Measurements from ENCODE around the gene MYO5B. TPM values are rescaled to one million over a fixed set of nuclear protein-coding genes. Genes with fewer than 3 reads are reported as not detected.

Gene MYO5B
- total and polyA plus RNA-seq, 8 donors = 6.2 to 25.3 (median 12.6) TPM

GRCh38 chr18:49886891-49887764, 307.8 kb downstream of the MYO5B start:
- FAIRE-seq (no peak), ATAC-seq (no peak)
- H3K4me1 ChIP-seq = no peaks in the 10 kb centered on the region

GRCh38 chr18:49884959-49885358, 310.0 kb downstream of the MYO5B start:
- Histone ChIP-seq H3K27me3 (no peaks in the 10 kb centered on the region), H3K9me3 (no peaks in the 10 kb centered on the region), H3K27ac (no peak overlapping the region), H3K4me3 (no peak overlapping the region), H3K4me1 (no peaks in the 10 kb centered on the region), H3K36me3 (no peaks in the 10 kb centered on the region)
- intact Hi-C loops (cut with DNase I) = no loop called here
- ATAC-seq (peak in 3 of 4 donors; percentile 22 to 62 (median 53)), DNase-seq (no peak), FAIRE-seq (no peak)
- TF ChIP-seq, protein P1, sequence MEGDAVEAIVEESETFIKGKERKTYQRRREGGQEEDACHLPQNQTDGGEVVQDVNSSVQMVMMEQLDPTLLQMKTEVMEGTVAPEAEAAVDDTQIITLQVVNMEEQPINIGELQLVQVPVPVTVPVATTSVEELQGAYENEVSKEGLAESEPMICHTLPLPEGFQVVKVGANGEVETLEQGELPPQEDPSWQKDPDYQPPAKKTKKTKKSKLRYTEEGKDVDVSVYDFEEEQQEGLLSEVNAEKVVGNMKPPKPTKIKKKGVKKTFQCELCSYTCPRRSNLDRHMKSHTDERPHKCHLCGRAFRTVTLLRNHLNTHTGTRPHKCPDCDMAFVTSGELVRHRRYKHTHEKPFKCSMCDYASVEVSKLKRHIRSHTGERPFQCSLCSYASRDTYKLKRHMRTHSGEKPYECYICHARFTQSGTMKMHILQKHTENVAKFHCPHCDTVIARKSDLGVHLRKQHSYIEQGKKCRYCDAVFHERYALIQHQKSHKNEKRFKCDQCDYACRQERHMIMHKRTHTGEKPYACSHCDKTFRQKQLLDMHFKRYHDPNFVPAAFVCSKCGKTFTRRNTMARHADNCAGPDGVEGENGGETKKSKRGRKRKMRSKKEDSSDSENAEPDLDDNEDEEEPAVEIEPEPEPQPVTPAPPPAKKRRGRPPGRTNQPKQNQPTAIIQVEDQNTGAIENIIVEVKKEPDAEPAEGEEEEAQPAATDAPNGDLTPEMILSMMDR (IDR thresholded peaks at IDR 0.05) = no peak
- WGBS, 2 donors = 58 to 68% methylated on average over 2 of the region's 2 CpGs

More at GRCh38 chr18:49886891-49887764, 307.8 kb downstream of the MYO5B start:
- TF ChIP-seq, protein P1 (IDR thresholded peaks at IDR 0.05) = no peak
- Histone ChIP-seq H3K27me3 (no peaks in the 10 kb centered on the region), H3K4me3 (no peak overlapping the region), H3K9me3 (no peaks in the 10 kb centered on the region), H3K36me3 (no peaks in the 10 kb centered on the region), H3K27ac (no peak overlapping the region)
- intact Hi-C loops (cut with DNase I) = no loop called here
- 61 to 72% methylated on average over 10 of the region's 10 CpGs for WGBS, 2 donors
- DNase-seq = no peak

DNA sequence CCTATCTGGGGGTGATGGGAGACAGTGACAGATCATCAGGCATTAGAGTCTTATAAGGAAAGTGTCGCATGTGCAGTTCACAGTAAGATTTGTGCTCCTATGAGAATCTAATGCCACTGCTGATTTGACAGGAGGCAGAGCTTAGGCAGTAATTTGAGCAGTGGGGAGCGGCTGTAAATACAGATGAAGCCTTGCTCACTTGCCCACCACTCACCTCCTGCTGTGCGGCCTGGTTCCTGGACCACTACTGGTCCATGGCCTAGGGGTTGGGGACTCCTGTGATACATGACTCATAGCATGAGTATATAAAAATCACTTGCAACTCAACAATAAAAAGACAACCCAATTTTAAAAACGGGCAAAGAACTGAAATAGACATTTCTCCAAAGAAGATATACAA, 310.5 kb downstream of the MYO5B start:
- Histone ChIP-seq H3K9me3 (no peaks in the 10 kb centered on the region), H3K4me3 (no peak overlapping the region), H3K4me1 (no peaks in the 10 kb centered on the region), H3K36me3 (no peaks in the 10 kb centered on the region), H3K27ac (no peak overlapping the region), H3K27me3 (no peaks in the 10 kb centered on the region)
- TF ChIP-seq, protein P1 (IDR thresholded peaks at IDR 0.05) = no peak
- intact Hi-C loops (cut with DNase I) = no loop called here
- 91 to 97% methylated on average over 4 of the region's 4 CpGs for WGBS, 2 donors
- FAIRE-seq (no peak), ATAC-seq (no peak), DNase-seq (no peak)

- 60 to 75% methylated on average over 3 of the region's 3 CpGs for WGBS, 2 donors
- DNase-seq = no peak
- TF ChIP-seq, protein P1 (IDR thresholded peaks at IDR 0.05) = no peak
- Histone ChIP-seq H3K27ac (no peak overlapping the region), H3K27me3 (no peaks in the 10 kb centered on the region), H3K9me3 (no peaks in the 10 kb centered on the region), H3K4me3 (no peak overlapping the region), H3K4me1 (no peaks in the 10 kb centered on the region), H3K36me3 (no peaks in the 10 kb centered on the region)
- ATAC-seq = no peak
- intact Hi-C loops (cut with DNase I) = no loop called here
- FAIRE-seq = no peak
These were observed 314.3 kb downstream of the MYO5B start for GRCh38 chr18:49880661-49881060.

- H3K9me3 ChIP-seq = no peaks in the 10 kb centered on the region
- H3K27me3 ChIP-seq = no peaks in the 10 kb centered on the region
- H3K4me1 ChIP-seq = no peaks in the 10 kb centered on the region
- no peaks in the 10 kb centered on the region for H3K36me3 ChIP-seq
- H3K27ac ChIP-seq = no peak overlapping the region
- FAIRE-seq (no peak), DNase-seq (no peak), ATAC-seq (no peak)
- intact Hi-C loops (cut with DNase I) = no loop called here
- TF ChIP-seq, protein P1 (IDR thresholded peaks at IDR 0.05) = no peak
- WGBS, 2 donors = 61 to 72% methylated on average over 3 of the region's 3 CpGs
- no peak overlapping the region for H3K4me3 ChIP-seq
These were observed 315.7 kb downstream of the MYO5B start for GRCh38 chr18:49879271-49879580.
